HG03196 (cell line): Measurements from ENCODE around the gene CFAP61.

ENCODE experiments used
- ATAC-seq: cut with Tn5 transposase; IDR thresholded peaks from one replicate; pipeline ENCODE4 v1.9.1; 2021; ENCODE audit not compliant: unreplicated experiment

Gene CFAP61

DNA sequence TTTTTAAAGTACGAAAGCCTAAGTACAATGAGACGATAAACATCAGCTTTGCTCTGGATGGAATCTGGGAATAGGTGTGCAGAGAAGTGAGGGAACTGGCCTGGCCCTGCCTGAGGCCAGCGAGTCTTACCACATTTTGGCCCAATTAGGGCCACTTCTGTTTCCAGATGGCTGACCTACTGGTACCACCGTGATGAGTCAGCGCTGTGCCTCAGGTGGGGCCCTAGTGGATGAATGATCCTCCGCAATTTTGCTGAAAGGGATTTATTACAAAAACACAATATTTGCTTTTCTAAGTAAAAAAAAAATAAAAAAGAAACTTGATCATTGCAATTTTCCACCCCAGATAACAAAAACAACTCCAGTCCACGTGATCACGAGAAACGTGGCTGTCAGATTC, 338.1 kb downstream of the CFAP61 start:
- ATAC-seq, result no peak

DNA sequence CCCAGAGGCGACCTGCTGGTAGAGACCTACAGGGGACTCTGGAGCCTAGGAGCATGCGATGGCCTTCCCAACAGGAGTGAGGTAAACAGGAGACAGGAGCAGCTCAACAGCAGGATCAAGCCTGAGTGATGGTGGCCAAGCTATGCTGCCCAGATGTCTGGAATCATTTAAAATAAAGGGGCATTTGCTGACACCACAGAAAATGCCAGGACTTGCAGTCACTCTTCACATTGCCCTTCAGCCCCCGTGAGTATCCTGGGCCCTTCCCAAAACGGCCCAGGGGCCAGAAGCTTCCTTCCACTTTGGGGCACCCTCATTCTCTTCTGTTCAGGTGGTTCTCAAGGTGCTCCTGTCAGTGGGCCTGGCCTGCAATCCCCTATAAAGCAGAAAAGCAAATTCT, 338.8 kb downstream of the CFAP61 start:
- ATAC-seq, result no peak

DNA sequence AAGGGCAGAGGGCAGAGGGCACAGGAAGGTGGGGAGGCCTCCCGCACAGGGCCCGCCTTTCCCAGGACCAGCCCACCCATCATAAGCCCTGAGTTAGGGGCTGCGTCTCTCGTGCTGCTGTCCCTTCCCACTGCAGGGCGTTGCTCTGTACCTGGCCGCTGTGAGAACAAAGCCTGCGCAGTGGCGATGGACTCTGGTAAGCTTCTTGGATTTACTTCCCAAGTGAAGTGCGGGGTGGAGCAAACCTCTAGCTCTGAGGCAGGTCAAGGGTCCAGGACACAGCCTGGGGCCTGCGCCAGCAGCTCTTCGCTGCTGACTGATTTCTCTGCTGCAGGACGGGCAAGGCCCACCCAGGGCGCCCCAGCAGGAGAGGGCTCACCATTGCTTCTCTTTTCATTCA, 339.4 kb downstream of the CFAP61 start:
- no peak for ATAC-seq

DNA sequence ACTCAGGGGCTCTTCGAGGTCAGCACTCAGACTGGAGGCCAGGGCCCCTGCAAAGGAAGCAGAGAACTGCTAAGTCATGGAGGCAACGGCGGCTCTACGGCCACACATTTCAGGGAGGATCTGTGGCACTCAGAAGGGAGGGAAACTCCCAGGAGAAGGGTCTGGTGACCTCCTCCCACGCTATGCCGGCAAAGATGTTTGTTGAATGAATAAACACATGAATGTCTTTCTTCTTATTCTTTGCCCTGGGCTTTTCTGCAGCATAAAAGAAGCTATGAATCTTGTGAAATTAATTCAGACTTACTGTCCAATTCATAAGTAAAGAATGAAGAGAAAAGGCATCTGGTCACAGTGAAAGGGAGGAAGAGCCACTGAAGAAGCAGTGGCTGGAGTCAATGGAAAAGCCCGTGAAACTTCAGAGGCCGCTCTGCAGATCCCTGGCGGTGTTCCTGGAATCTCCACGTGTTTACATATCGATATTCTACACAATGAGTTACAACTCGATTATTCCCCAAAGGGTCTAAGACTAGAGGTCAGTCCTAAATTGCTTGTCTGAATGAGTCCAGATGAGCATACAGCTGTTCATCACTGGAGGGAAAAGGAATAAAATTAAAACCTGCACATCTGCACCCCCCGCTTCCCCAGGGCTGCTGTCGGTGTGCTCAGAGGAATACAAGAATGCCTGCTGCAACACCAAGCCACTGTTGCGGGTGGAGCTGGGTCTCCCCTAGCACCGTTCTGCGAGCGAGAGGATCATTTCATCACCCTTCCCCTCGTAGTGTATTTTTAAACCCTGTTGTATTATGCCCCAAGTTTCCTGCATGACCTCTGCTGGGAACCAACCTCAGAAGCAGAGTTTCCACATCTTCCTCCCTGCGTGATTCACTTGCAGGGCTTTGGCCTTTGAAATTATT, 341.1 kb downstream of the CFAP61 start:
- ATAC-seq, result no peak

DNA sequence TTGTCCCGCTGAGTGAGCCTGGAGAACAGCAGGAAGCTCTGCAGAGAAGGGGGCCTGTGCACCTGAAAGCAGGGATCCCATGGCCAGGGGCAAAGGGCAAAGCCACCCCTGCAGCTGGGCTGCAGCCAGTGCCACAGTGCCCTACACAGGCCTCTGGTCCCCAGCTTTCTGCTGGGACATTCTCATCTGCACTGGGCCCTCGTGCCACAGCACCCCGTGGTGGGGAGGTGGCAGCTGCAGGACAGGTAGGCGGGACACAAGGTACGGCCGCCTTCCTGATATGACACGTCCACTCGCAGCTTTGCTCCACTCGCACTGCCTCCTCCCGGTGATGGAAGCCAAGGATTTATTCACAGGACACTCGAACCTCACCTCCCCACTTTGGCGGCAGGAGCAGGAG, 342.8 kb downstream of the CFAP61 start:
- ATAC-seq, result no peak

DNA sequence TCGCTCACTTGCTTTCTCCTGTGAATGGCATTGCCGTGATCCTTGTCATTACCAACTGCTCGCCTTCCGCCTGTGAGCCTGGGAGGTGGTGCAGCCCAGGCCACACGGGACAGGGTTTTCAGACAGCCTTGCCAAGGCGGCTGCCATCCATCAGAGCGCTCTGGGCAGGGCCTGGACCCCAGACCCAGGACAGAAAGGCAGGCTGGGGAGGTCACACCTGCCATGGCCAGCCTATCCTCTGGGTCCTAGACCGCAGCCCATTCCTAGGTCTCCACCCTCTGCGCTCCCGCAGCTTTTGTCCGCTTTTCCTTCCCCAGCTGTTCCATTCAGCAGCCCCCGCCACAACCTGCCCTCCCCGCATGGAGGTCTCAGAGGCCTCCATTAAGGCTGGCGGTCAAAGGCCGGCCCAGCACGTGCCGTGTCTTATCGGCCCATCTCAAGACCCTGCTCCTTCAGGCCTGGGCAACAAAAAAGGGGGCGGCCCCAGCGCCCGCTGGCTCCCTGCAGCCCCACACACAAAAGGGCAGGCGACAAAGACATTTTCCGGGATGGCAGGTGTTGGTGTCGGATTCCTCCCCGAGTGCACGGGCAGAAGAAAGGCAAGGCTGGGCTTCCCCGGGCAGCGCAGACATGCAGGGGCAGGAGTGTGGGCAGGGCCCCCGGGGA, 343.7 kb downstream of the CFAP61 start:
- no peak for ATAC-seq

DNA sequence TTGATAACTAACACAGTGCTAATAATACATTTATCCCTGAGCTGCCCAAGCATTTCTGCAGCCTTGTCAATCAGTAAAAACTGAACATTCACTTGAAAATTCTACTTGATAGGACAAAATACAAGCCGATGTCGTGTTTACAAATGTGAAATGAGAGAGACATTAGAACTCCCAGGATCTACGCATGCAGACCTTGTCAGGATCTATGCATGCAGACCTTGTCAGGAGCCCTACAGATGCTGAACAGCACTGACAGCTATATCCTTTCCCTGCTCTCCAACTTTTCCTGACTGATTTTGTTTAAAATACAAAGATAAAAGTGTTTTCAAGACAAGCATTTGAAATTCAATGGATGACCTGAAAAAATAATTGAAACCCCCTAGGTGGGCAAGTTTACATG, 344.5 kb downstream of the CFAP61 start:
- ATAC-seq, result no peak

DNA sequence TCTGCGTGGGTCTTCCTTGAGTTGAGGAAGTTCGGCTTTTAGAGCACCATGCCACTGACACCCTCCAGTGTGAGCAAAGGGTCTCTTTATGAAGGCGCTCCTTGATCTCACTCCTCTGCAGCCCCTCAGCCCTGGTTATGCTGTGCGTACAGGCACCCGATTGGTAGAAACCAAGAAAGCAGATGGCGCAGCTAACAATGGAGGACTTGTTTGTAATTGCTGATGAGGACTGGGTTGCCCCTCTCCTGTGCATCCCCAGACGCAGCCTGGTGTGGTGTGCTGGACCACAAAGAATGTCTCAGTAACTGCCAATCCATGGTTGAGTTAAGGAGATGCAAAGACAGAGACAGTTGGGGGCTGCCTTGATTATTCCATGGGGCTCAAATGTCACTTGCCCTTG, 345.8 kb downstream of the CFAP61 start:
- ATAC-seq, result no peak

DNA sequence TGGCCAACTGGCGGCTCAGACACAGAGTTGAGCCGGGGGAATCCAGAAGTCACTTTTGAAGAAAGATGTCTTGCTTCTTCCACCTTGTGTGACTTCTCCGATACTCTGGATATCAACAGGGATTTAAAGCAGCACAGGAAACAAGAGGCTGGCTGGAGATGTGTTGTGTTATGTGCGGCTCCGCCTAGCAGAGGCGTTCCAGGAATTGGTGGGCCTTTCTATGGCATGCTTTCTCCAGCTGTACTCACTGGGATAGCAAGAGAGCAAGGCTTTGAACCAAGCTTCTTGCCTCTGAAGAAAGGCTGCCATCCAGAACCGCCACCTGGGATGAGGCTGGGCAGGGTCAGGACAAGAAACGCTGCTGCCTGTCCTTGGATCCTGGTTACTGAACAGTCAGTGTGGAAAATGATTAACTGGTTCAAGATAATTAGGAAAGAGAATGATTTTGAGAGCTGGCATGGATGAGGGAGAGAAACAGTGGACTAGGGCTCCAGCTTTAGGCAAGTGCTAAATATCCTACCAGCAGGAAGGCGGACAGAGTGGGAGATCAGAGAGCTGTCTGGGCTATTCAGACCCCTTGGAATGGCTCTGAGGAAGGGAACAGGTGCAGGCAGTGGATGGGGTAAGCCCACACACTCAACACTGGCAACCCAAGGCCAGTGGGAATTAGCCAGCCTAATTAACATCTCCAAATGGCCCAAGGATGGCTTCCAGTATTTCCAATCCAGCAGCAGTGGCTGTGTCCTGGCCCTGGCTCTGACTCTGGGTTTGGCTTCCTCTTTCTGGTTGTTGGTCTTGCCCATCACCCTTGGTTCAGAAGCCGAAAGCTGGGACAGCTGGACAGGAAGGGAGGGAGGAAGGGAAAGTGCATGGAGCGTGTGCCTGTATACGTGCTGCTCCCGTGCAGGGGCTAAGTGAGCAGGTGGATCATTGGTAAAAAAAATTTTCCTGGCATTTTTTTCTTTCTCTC, 347.5 kb downstream of the CFAP61 start:
- no peak for ATAC-seq

DNA sequence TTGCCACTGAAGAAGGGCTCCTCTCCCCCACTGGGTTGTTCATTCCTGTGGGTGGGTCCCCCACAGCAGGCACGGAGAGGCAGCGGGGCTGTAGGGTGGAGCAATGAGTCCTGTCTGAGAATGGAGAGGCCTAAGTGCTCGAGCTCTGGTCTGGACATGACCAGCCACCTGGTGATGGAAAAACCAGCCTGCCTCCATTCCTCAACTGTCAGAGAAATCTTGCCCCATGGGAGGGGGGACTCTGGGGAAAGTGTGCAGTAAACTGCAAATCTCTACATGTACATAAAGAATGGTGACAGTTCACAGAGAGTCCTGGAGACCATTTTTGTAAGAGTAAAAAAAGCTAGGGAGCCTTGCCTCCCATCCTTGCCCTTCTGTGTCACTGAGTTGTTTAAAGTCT, 349.7 kb downstream of the CFAP61 start:
- ATAC-seq, result no peak

DNA sequence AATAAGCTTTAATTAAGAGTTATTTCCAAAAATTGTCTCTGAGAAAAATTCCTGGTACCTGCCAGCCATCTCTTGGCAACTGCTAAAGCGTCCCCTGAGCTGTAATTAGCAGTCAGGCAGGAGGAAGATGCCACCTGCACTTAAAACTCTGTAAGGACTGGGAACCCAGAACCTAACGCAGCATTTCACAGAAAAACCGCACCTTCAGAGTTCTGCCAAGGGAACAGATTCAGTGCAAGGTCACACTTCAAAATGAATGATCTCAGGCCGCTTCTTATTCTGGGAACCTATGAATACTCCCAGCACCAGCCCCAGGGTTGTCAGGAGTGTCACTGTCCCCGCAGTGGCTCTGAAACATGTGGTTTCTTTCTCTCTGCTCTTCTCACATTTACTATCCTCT, 352.3 kb downstream of the CFAP61 start:
- no peak for ATAC-seq

DNA sequence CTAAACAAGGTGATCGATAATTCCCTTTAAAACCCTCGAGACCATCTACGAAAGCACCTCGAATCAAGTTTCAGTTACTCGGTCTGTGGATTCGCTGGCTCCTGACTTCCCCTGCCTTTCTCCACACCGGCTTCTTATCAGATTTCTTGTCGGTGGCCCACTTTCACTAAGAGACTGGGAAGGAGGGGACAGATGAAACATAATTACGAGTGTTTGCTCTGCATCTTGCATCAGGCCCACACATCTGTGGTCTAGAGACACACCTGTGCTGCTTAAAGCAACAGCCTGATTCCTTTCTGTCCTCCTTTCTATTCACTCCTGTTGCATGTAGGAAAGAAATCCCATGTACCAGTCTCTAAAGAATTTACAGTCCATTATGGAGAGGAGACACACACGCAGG, 353.3 kb downstream of the CFAP61 start:
- no peak for ATAC-seq

DNA sequence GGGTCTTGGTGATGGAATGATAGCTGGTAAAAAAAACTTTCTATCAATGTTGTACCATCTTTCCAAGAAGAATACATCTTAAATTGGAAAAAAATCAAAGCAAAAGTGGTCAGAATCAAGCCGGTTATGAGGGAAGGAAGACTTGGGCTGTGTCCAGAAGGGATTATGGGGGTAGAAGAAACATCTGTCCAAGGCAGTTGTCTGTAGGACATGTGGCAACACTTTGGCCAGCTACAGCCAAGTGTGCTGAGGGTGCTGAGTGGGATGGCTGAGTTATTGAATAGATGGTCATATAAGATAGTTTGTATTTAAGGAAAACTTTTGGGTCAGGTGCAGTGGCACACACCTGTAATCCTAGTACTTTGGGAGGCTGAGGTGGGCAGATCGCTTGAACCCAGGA, 354.0 kb downstream of the CFAP61 start:
- no peak for ATAC-seq

DNA sequence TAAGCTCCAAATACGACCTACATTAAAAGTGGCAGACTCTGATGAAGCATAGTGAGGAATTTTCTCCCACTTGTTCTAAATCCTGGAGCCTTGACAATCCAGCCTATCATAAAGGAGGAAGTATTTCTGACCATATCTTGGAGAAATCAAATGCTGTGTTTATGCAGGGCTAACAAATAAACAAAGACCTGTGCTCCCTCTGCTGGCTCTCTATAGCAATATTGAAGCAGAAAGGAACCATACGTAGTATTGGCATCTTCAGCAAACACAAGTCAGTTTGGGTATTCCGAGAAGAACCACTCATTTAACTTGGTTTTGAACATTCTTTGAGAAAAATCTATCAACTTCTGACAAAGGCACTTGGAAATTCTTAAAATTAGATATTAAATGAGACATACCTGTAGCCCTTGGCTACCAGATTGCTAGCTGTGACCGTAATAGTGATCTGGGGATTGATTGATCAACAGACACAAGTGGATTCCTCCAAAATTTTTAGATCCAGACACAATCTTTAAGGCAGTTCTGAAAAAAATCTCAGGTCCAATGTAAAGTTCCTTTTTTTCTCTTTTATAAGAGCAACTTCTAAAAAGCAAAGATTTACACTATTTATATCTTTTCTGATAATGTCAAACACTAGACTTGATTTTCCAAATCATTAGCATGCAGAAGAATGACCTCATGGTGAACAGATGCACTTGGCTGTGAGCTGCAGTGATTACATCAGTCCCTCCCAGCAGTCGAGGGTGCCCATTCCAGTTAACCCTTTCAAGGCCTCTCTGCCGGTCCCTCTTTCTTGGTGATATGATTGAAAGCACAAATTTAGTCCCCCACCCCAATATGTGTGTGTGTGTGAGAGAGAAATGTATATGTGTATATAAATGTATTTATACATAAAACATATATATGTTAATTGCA, 355.8 kb downstream of the CFAP61 start:
- ATAC-seq, result no peak

DNA sequence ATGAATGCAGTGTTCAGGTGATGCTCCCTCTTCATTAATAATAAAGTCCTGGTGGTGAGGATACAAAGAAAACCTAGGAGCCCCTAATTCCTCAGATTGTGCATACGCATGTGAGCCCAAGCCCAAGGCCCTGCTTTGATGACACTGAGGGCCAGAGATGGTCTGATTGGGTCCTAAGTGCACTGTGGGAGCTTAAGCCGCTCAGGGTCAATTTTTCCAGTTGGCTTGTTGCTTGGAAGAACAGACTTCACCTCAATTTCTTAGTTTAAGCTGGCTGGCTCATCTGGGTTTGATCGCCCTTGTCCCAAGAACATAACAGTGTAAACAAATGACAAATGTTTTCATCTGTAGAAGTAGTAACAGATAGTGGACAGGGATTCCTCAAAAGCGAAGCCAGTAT, 357.0 kb downstream of the CFAP61 start:
- no peak for ATAC-seq
